ENCODE data around the gene MMGT1.
"Not testable (repeated sequence)": the region's sequence is repeated elsewhere in the genome, so short reads cannot be mapped to it uniquely, and the experiment has no call there.

The MMGT1 gene

DNA sequence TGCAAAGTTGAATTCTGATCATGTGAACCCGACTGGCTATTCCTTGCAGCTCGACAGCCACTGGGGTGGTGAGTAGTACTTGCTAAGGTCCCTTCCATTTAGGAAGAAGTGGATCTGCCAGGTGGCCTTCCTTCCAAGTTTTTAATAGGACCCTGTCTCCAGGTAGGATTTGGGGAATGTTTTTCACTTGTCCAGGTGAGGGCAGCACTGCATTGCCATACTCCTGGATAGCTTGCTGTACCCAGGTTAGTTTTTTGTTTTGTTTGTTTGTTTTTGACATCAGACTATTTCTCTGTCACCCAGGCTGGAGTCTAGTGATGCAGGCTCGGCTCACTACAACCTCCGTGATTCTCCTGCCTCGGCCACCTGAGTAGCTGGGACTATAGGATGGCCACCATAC, 50.4 kb downstream of the MMGT1 start:
- DNase-seq (ENCODE audit: low read depth in 2 of 2): no peak

- not testable (repeated sequence) for DNase-seq (ENCODE audit: low read depth in 2 of 2)
These were observed 53.3 kb downstream of the MMGT1 start for GRCh38 chrX:135920516-135920915.

DNA sequence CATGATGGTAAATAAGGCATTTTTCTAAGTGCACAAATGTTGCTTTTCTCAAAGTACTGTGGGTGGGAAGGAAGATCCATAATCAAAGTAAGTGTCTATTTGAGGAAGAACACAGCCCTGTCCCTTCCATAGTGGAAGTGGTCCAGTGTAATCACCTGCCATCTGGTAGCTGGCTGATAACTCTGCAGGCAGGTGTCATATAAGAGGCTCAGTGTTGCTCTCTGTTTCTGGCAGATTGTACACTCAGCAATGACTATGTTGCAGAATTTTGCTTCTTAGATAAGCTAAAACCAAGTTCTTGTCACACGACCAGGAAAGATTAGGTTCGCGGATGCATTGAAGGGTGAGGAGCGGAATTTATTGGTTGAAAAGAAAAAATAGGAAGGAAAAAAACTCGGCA, 59.4 kb downstream of the MMGT1 start:
- no peak for DNase-seq (ENCODE audit: low read depth in 2 of 2)
